Stimulated activated CD8-positive, alpha-beta memory T cell treated with anti-CD3 and anti-CD28 coated beads, Interleukin-12 subunit alpha, Interleukin-12 subunit beta, amount 100 ng/mL, for 1 hour (primary cell): ENCODE measurements around the gene DAPK3.
"Not testable (repeated sequence)": the region's sequence is repeated elsewhere in the genome, so short reads cannot be mapped to it uniquely, and the experiment has no call there.

Source experiments
- DNase-seq: peaks from one replicate; pipeline ENCODE4 v3.0.0-alpha.2; 2020; ENCODE audit warnings: low read depth

DAPK3 gene

DNA sequence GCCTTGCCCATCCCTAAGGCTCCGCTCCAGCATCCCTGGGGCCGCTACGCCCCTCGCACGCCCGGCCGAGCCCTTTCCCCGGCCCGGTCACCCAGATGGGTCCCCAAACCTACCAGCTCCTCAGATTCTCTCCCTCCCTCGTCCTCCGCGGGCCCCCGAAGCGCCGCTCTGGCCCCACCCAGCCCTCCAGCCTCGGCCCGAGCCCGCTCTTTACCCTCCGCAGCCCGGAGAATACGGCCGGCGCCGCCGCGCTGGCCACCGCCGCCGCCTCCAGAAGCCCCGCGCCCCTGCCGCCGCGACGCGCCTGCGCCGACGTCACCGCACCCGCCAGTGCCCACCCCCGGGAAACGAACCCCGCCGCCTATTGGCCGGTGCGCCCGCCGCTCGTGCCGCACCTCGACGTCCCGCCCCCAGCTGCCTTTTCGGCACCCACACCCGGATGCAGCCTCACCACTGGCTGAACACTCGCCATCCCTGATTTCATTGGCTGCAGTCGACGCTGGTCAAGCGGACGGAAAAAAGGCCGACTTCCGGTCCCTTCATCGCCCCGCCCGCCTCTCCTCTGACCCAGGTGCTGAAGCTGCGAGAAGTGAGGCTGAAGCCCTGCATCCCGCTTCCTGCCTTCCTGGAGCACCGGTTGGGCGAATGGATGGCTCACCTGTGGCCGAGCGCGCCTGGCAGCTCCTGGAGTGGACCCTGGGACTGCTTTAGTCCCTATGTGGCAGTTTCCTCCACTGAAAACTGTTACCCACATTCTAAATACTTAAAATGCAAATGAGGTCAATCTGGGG is at the start of gene DAPK3:
Gene DAPK3, minus strand, starts transcription at position 292 of the 791 bp plus-strand sequence. CDS start 1,364 bp downstream, outside the sequence.
- DNase-seq, result peak; percentile 87

DNA sequence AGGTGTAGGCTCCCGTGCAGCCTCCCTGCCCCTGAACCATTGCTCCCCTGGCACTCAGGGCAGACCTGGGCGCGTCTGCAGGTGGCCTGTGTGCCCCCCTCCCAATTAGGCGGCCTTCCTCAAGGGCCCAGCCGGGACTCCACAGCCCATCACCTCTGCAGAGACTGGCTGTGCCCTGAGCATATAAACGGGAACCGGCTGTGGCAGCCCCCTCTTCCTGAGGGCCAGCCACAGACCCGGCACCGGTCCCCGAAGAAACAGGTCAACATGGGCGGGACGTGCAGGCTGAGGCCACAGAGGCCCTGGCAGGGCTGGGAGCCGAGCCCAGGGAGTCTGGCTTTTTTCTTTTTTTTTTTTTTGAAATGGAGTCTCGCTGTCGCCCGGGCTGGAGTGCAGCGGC is 48.7 kb upstream of the DAPK3 start:
- no peak for DNase-seq

DNA sequence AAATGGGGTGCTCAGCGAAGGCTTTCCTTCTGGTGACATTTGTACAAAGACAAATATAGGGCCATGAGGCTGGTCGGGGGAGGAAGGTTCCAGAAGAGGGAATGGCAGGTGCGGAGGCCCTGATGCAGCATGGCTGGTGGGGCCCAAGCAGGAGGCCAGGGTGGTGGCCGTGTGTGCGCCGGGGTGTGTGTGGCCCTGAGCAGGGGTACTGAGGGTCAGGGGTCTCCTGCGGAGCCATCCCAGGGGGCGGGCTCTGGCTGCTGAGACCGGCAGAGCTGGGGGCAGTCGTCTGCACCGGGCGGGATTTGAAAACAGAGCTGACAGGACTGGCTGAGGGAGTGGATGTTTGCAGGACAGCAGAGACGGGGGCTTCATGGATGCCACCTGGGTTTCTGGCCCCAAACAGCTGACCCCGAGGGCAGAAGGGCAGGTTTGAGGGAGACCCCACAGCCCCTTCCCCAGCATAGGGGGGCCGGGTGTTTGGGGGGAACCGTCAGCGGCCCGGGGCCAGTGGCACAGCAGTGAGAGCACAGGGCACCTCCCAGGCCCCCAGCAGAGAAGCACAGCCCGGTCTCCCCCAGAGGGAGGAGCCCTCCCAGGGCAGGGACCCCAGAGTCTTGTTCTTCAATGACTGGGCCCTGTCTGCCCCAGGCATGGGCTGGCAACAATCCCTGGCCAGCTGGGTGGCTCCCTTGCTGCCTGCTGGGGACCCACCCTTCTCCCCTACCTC is 48.0 kb upstream of the DAPK3 start:
- no peak for DNase-seq

DNA sequence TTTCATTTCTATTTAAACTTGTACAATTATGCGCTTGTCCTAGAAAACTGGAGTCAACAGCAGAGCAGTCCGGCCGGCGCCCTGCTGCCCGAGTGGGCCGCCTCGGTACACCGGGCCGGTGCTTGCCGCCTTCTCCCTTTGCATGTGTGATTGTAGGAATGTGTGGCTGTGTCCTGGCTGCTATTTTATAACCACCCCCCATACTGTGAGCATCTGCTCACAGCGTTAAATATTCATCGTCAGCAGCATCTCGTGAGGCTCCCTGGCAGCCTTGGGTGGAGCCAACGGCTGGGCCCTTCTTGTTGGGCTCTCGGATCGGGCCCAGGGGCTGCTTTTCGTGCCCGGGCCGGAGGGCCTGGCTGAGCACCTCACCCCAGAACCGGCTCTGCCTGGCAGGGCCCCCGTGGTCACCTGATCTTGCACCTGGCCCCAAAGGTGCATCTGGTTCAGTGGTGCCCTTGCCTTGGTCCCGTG is 47.3 kb upstream of the DAPK3 start:
- no peak for DNase-seq

DNA sequence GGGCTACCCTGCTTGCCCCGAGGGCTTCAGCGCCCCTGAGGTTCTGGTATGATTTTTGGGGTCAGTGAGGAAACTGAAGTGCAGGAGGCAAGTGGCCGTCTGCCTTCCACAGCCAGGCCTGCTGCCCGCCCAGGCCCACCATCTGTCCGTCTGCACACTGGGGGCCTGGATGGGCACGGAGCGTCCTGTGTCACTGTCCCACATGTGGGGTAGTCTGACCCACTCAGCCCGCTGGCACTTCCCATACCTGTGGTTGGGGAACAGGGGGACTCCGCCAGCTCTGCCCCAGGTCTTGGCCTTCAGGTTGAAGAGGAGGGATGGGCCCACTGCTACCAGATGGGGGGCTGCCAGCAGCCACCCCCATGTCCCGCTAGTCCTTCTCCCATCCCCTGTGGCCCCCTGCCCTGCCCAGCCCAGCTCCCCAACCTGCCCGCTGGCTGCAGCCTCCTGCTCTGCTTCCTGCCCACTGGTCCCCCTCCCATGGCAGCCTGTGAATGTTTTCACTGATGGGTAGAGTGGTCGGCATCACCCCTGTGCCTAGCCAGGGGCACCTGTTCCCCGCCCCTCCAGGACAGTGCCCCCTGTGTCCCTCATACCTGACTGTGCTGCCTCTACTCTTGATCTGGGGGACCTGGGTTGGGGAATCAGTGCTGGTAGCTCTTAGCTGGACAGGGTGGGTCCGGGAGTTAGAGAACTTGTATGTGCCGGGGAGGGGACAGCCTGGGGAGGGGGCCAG is 46.2 kb upstream of the DAPK3 start:
- no peak for DNase-seq

DNA sequence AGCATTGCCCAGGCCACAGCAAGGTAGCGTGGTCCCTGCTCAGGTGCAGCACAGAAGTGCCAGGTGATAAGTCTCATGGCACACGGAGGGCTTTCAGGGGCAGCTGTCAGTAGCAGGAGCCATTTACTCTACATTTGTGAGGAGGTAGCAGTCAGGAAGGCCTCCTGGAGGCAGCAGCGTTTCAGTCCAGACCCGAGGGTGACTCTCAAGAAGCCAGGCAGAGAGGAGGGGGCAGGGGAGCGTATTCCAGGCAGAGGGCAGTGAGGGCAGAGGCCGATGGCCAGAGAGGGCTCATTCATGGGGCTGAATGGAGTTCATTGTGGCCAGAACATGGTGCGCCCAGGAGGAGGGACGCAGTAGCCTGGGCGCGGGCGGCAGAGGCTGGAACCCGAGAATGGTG is 45.6 kb upstream of the DAPK3 start:
- DNase-seq, result no peak

DNA sequence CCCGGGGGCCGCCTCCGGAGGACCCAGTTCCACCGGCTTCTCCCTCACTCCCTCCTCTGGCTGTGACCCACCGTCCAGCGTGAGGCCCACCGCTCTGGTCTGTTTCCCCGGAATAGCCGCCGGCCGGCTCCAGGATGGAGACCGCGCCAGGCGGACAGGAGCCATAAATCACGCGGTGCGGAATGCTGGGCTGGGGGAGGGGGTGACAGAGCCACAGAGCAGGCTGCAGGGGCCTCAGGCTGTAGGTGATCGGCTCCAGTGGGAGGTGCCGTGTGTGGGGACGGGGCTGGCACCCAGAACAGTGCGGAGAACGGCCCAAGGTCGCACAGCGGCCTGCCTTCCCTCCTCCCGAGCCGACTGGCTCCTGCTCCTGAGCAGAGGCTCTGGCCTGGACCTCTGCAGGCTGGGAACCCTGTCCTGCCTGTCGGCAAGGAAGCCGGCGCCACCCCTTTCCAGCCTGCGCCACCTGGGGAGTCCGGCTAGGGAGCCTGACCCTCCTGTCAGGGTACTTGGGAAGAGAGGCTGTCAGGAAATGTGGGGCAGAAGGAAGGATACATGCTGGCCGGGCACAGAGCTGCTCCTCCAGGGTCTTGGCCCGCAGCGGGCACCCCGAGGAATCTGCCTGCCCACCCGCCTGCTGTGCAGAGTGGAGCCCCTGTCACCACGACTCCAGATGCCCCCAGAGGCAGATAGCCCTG is 45.0 kb upstream of the DAPK3 start:
- DNase-seq, result no peak

DNA sequence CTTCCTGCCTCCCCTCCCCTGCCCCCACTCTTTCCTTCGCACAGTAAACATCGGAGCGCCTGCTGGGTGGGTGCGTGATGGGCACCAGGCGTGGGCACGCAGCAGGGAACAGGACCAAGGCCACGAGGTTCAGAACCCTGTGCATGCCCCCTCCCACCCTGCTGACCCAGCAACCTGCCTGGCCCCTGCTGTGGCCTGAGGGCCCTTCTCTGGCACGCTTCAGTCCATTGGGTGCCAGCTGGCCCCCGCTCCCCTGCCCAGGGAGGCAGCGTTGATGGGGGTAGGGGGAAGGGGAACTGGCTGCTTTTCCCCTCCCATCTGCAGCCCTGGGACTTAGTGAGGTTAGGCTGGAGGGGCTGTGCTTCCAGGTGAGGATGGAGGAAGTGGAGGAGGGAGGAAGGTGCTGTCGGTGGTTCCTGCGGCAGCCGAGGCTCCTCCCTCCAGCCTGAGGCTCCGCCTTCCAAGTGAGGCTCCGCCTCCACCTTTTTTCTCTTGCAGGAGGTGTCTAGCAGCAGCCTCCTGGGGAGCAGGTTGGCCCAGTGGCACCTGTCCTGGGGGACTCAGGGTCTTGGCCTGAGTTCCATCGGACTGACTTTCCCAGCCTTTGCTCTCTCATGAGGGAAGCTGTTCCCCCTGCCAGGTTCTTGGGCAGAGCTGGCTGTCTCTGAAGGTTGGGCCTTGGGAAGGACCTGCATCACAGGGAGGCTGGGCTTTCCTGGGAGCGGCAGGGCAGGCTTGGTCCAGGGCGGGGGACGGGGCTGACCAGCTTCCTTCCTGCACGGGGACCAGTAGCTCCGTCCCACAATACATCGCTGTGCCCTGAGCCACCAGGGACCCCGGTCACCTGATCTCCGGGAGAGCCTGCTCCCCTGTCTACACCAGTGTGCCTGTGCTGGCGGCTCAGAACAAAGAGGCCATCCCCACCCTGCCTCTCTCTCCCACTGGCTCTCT is 43.9 kb upstream of the DAPK3 start:
- no peak for DNase-seq

DNA sequence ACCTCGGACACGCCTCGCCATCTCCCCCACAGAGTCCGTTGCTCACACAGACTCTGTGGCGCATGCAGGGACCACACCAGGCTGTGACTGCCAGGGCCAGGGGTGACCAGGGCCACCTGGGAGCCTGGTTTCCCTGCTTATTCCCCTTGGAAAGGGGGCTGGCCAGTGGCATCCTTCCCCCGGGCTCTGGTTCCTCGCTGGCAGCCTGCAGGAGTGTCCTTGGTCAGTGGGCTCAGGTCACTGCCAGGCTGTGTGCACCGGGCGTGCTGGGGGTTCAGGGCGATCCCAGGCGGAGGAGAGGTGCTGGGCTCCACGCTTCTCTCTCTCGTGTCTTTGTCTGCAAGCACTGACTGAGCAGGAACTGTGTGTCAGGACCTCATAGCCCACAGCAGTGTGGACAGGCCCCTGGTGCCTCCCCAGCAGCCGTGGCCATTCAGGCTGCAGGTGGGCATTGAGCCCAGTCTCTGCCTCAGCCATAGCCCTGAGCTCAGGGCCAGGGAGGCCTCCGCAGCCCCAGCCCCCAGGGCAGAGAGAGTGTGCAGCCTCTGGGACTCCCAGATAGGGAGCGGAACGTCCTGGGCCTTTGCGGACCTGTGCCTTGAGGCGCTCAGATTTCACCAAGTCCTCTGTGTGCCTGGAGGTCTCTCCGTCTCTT is 43.1 kb upstream of the DAPK3 start:
- DNase-seq, result no peak

DNA sequence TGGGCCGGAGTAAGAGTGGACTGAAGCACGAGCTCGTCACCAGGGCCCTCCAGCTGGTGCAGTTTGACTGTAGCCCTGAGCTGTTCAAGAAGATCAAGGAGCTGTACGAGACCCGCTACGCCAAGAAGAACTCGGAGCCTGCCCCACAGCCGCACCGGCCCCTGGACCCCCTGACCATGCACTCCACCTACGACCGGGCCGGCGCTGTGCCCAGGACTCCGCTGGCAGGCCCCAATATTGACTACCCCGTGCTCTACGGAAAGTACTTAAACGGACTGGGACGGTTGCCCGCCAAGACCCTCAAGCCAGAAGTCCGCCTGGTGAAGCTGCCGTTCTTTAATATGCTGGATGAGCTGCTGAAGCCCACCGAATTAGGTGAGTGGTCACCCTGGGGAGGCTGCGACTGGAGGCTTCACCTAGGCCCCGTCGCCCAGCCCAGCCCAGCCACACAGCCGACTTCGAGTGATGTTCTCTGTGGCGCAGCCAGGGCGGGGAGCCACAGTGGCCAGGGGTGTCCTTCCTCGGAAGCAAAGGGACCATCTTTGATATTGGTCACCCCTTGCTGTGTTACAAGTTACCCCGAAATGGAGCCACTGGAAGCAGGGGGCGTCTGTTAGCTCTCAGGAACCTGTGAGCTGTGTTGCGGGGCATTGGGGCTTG is 42.2 kb upstream of the DAPK3 start:
- DNase-seq, result no peak

DNA sequence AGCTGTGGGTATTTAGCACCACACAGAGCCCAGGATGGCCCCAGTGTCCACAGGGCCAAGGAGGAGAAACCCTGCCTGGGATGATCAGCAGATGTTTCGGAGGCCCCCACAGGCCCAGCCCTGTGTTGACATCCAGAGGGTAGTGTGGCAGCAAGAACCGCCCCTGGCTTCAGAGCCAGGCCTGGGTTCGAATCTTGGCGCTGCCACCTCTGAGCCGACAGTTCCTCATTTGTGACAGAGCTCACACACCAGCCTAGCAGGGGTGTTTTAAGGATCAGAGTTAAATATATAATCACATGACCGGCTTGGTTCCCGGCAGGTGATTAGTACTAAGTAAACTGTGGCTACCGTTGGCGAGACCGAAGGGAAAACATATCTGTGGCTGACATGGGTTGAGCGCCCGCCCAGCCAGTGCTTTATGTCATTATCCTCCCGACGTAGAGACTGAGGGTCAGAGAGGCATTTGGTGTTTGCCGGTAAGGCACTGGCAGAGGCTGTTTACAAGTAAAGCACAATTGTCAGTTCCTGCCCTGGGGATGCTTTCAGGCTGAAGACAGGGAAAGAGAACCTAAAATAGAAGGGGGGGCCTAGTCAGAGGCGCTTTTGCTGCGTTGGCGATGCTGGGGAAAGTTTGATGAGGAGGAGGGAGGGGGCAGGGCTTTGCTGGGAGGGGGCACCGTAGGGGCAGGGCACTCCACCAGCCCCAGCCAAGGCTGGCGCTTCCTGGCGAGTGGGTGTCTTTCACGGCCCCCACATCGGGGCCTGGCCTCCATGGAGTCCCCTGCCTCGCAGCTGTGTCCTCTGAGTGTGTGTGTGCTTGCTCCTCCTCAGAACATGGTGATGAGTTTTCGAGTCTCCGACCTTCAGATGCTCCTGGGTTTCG is 41.4 kb upstream of the DAPK3 start:
- no peak for DNase-seq

DNA sequence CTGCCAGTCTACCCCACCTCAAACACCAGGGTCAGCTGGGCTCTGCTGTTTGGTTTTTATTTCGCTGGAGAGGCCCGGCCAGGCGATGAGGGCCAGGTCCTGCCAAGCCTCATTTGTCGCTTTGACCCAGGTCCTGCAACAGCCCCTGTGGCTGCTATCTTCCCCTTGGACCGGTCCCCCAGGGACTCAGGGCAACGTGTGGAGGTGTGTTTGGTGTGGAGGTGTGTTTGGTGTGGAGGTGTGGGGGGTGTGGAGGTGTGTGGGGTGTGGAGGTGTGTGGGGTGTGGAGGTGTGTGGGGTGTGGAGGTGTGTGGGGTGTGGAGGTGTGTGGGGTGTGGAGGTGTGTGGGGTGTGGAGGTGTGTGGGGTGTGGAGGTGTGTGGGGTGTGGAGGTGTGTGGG is 40.5 kb upstream of the DAPK3 start:
- not testable (repeated sequence) for DNase-seq

DNA sequence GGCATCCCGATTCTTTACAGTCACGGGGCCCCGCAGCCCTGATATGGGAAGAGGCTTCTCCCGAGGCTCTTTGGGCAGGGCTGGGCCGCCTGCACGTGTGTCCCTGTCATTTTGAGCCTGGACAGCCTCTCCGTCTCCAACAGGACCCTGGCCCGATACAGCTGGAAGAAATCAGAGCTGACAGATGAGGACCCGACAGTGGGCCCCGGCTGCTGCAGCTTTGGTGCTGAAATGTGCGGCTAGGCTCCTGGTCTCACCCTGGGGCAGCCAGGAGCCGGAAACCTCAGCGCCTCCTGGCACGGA is 39.9 kb upstream of the DAPK3 start:
- DNase-seq, result no peak

DNA sequence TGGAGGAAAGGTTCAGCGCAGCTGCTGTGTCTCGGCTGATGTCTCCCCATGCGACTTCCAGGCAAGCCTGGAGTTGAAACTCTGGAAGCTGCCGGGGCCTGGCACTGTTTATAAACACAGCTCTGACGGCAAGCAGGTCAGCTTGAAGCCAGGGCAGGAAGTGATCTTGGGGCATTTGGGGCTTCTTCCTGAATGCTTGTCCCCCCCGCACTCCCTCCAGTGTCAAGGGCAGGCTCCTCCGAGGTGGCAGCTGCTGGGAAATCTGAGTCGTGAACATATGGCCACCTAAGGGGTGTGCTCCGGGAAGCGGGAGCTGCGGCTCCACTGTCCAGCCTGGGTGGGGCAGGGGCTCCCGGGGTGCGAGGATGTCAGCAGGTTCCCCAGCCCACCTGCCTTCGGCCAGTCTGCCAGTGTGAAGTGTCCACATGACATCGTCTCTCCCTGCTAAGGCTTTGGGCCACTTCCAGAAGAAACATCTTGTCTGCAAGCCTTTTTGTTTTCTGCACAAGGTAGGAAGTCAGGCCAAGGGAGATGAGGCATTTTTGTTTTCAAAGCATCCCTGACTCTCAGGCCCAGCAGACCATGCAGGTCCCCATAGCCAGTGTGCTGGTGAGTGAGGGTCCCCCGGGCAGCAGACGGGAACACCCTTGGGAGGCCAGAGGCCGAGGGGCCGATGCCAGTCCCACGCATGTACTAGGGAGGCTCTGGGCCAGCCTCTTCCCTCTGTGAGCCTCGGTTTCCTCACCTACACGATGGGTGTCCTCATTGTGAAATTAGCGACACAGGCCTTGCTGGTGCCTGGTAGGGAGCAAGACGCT is 39.3 kb upstream of the DAPK3 start:
- DNase-seq, result no peak

DNA sequence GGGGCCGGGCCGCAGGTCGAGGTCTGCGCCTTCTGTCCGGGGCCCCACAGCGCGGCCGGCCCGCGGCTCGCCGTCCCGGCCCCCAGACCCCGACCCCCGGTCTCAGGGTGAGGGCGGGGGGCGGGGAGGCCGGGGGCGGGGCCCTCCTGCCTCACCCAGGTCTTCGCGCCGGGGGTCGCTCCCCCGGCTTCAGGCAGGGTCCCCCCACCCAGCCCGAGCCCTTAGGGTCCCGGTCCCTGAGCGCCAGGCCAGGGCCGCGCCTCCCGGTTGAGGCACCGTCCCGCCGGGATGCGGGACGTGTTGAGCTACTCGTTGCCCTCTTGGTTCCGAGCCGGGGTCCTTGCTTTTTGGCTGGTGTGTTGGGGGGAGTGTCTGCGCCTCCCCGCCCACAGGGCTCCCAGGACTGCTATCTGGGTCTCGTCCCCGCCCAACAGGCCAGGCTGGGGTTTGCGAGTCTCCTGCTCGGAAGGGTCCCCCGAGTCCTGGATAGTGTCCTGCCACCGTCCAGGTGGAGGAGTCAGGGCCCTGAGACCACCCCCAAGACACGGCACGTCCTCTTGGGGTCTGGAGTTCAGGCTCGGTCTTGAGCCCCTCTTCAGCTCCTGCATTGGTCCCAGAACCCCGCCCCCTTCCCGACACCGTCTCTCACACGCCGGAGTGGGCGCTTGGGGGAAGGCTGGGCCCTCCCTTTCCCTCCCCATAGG is 37.1 kb upstream of the DAPK3 start:
- DNase-seq, result no peak

DNA sequence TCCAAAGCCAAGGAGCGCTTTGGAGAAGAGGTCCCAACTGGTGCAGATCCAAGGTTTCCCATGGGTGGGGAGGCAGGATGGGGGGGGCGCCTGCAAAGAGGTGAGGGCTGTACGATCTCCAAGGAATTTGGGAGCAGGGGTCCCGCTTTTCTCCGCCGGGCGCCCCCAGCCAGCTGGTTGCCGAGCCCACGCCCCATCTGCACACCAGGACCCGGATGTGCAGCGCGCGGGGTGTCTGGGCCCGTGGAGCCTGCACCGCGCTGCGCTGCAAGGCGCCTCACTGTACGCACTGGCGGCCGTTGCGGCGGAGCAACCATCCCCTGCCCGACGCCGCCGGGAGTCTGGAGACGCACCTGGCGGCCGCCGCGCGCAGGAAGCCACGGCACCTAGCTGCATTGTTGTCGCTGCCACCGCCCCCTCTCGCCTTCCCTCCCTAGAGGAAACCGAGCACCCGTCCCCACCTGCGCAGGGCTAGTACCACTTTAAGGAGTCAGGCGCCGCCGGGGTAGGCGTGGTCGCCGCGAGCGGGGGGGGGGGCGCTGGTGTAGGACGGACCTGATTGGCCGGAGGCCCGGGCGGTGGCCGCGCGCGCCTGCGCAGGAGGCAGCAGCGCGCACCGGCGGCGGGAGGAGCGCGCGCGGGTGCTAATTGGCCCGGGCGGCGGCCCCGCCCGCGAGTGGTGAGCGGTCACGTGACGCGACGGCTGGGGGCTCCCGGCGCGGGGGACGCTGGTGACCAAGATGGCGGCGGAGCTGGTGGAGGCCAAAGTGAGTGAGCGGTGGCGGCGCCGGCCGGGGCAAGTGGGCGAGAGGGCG is 36.3 kb upstream of the DAPK3 start, which contains the start of gene PIAS4:
Gene PIAS4, plus strand, starts transcription at position 716 of the 815 bp plus-strand sequence. Its CDS starts 25 bp downstream, at position 741.
- peak; percentile 87 for DNase-seq
